ENCODE results near the gene TBC1D14.
A peak's percentile ranks its signal among the peaks of the same experiment; 100 is the strongest.

Gene TBC1D14

DNA sequence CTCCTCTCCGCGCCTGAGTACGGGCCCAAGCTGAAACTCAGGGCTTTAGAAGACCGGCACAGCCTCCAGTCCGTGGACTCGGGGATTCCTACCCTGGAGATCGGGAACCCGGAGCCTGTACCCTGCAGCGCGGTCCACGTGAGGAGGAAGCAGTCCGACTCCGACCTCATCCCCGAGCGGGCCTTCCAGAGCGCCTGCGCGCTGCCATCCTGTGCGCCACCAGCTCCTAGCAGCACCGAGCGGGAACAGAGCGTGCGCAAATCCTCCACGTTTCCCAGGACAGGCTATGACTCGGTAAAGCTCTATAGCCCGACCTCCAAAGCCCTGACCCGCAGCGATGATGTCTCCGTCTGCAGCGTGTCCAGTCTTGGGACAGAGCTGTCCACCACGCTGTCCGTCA lies 13.9 kb downstream of the TBC1D14 start:
- no peak overlapping the region for H3K4me3 Mint-ChIP-seq
- DNase-seq (ENCODE audit: low spot score): no peak
- no peaks in the 10 kb centered on the region for H3K9me3 Mint-ChIP-seq
- peaks cover 36% of the 10 kb centered on the region for H3K36me3 Mint-ChIP-seq (ENCODE audit: low read depth)
- H3K27me3 Mint-ChIP-seq (ENCODE audit: low read depth): no peaks in the 10 kb centered on the region
- H3K27ac Mint-ChIP-seq: no peak overlapping the region
- peaks cover 51% of the 10 kb centered on the region for H3K4me1 Mint-ChIP-seq (ENCODE audit: low read depth)

- peaks cover 51% of the 10 kb centered on the region for H3K4me1 Mint-ChIP-seq (ENCODE audit: low read depth)
- no peak for DNase-seq (ENCODE audit: low spot score)
- H3K27ac Mint-ChIP-seq: peak overlapping the region; percentile 8
These were observed 14.7 kb downstream of the TBC1D14 start for GRCh38 chr4:6924361-6924779.

DNA sequence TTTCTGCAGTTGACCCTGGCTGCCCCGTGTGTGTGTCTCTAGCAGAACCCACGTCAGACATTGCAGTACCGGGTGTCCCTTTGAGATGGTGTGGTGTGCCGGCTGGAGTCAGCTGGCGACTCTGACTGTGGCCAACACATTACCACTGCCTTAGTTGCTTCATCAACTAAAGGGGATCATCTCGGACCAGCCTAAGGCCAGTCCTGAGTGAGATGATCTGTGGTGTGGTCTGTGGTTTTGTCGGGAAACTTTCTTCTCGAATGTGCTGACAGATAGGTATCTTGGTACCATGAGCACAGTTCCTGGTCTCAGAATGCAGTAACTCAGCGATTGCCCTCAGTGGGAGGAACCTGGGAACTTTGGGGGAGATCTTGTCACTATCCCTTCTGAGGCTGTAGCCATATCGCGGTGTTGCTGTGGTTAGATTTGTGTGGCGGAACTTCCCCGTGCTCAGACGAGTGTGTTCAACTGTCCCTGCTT lies 15.8 kb downstream of the TBC1D14 start:
- H3K27ac Mint-ChIP-seq: peak overlapping the region; percentile 58
- no peaks in the 10 kb centered on the region for H3K9me3 Mint-ChIP-seq
- peak; percentile 54 for DNase-seq (ENCODE audit: low spot score)
- no peaks in the 10 kb centered on the region for H3K27me3 Mint-ChIP-seq (ENCODE audit: low read depth)
- peak overlapping the region; percentile 71 for H3K4me3 Mint-ChIP-seq
- peaks cover 51% of the 10 kb centered on the region for H3K4me1 Mint-ChIP-seq (ENCODE audit: low read depth)
- H3K36me3 Mint-ChIP-seq (ENCODE audit: low read depth): peaks cover 45% of the 10 kb centered on the region

More at GRCh38 chr4:6924361-6924779, 14.7 kb downstream of the TBC1D14 start:
- no peaks in the 10 kb centered on the region for H3K27me3 Mint-ChIP-seq (ENCODE audit: low read depth)
- peaks cover 41% of the 10 kb centered on the region for H3K36me3 Mint-ChIP-seq (ENCODE audit: low read depth)
- H3K4me3 Mint-ChIP-seq: peak overlapping the region; percentile 27
- H3K9me3 Mint-ChIP-seq: no peaks in the 10 kb centered on the region

DNA sequence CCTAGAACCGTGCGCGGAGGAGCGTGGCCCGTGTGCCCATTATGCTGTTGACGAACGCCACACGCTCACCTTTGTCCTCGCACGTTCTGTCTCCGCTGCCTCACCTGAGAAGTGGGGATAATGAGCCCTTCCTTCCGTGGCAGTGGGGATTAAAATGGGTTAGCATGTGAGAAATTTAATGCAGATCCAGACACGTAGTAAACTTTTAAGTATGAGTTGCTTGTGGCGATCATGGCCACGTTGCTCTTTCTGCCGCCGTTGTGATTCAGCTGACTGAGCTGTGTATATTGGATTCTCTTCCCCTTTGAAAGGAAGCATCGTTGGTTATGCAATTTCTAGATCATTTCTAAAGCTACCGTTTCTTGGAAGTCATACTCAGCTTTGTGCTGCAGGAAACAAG lies 16.5 kb downstream of the TBC1D14 start:
- Mint-ChIP-seq H3K4me3 (peak overlapping the region; percentile 71), H3K4me1 (ENCODE audit: low read depth) (peaks cover 48% of the 10 kb centered on the region), H3K27me3 (ENCODE audit: low read depth) (no peaks in the 10 kb centered on the region), H3K36me3 (ENCODE audit: low read depth) (peaks cover 45% of the 10 kb centered on the region), H3K9me3 (no peaks in the 10 kb centered on the region), H3K27ac (peak overlapping the region; percentile 58)
- DNase-seq (ENCODE audit: low spot score): no peak

GRCh38 chr4:6926681-6927478 lies 17.3 kb downstream of the TBC1D14 start:
- Mint-ChIP-seq H3K4me3 (peak overlapping the region; percentile 71), H3K27me3 (ENCODE audit: low read depth) (no peaks in the 10 kb centered on the region), H3K4me1 (ENCODE audit: low read depth) (peaks cover 50% of the 10 kb centered on the region), H3K36me3 (ENCODE audit: low read depth) (peaks cover 49% of the 10 kb centered on the region), H3K27ac (peak overlapping the region; percentile 58), H3K9me3 (no peaks in the 10 kb centered on the region)
- DNase-seq (ENCODE audit: low spot score): peak; percentile 45

- Mint-ChIP-seq H3K27ac (no peak overlapping the region), H3K4me3 (no peak overlapping the region), H3K4me1 (ENCODE audit: low read depth) (peaks cover 48% of the 10 kb centered on the region)
These were observed 18.5 kb downstream of the TBC1D14 start for GRCh38 chr4:6928081-6928480.

DNA sequence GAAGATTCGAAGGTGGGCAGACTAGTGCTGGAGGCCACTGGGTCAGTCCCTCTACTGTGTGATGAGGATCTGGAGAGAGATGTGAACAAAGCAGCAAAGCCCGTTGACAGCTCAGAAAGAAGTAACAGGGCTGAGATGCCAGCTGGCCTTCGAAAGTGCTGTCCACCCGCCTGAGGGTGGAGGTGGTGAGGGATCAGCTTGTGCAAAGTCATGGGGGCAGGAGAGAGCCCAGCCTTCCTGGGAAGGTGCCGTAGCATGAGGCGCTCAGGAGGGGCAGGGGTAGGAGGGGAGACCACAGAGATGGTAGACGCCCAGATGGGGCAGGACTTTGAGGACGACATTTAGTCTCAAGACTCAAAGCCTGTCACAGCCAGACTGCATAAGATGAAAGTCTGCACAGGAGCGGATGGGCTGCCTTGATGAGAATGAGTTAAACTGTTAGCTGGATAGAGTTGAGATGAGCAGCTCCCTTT lies 19.7 kb downstream of the TBC1D14 start:
- Mint-ChIP-seq H3K36me3 (ENCODE audit: low read depth) (peaks cover 49% of the 10 kb centered on the region), H3K4me1 (ENCODE audit: low read depth) (peaks cover 53% of the 10 kb centered on the region), H3K27ac (no peak overlapping the region), H3K4me3 (no peak overlapping the region), H3K9me3 (no peaks in the 10 kb centered on the region), H3K27me3 (ENCODE audit: low read depth) (no peaks in the 10 kb centered on the region)
- DNase-seq (ENCODE audit: low spot score): no peak

More at GRCh38 chr4:6928081-6928480, 18.5 kb downstream of the TBC1D14 start:
- no peaks in the 10 kb centered on the region for H3K27me3 Mint-ChIP-seq (ENCODE audit: low read depth)
- peaks cover 49% of the 10 kb centered on the region for H3K36me3 Mint-ChIP-seq (ENCODE audit: low read depth)
- DNase-seq (ENCODE audit: low spot score): no peak
- no peaks in the 10 kb centered on the region for H3K9me3 Mint-ChIP-seq

GRCh38 chr4:6929812-6930464 lies 20.3 kb downstream of the TBC1D14 start:
- Mint-ChIP-seq H3K4me3 (no peak overlapping the region), H3K36me3 (ENCODE audit: low read depth) (peaks cover 49% of the 10 kb centered on the region), H3K9me3 (no peaks in the 10 kb centered on the region), H3K4me1 (ENCODE audit: low read depth) (peaks cover 49% of the 10 kb centered on the region), H3K27ac (no peak overlapping the region), H3K27me3 (ENCODE audit: low read depth) (no peaks in the 10 kb centered on the region)
- no peak for DNase-seq (ENCODE audit: low spot score)

GRCh38 chr4:6932475-6932874 lies 22.8 kb downstream of the TBC1D14 start:
- Mint-ChIP-seq H3K27me3 (ENCODE audit: low read depth) (no peaks in the 10 kb centered on the region), H3K4me1 (ENCODE audit: low read depth) (peaks cover 26% of the 10 kb centered on the region), H3K27ac (no peak overlapping the region), H3K9me3 (no peaks in the 10 kb centered on the region), H3K4me3 (no peak overlapping the region), H3K36me3 (ENCODE audit: low read depth) (peaks cover 46% of the 10 kb centered on the region)
- DNase-seq (ENCODE audit: low spot score): no peak

- no peak for DNase-seq (ENCODE audit: low spot score)
- Mint-ChIP-seq H3K27ac (no peak overlapping the region), H3K27me3 (ENCODE audit: low read depth) (no peaks in the 10 kb centered on the region), H3K36me3 (ENCODE audit: low read depth) (peaks cover 46% of the 10 kb centered on the region), H3K4me1 (ENCODE audit: low read depth) (peaks cover 22% of the 10 kb centered on the region), H3K9me3 (no peaks in the 10 kb centered on the region), H3K4me3 (no peak overlapping the region)
These were observed 23.3 kb downstream of the TBC1D14 start for GRCh38 chr4:6932918-6933317.

DNA sequence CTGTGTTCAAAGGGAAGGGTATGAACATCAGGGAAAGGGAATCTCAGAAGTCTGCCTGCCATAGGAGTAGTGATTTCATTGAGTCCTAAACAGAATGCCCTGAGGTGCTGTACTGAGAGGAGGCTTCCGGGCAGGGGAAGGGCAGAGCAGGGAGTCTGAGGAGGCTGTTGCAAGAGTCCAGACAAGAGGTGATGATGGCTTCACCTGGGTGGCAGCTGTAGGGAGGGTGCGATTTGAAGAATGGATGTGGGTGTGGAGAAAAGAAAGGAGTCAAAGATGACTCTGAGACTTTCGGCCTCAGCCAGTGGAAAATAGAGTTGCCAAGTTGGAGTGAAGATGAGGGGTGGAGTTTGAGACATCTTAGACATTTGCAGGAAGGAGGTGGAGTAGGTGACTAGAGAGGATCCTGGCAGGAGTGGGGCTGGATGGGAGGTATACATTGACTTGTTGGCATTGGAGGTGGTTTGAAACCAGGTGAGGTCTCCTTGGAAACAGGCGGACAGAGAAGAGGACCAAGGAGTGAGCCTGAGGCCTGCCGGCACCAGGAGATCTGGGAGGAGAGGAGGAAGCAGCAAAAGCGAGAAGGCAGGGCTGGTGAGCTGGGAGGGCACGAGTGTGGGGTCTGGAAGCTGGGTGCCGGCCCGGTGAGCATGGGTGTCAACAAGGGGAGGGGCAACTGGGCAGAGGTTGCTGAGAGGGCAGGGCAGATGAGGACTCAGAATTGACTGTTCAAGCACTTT lies 24.2 kb downstream of the TBC1D14 start:
- Mint-ChIP-seq H3K9me3 (no peaks in the 10 kb centered on the region), H3K4me3 (no peak overlapping the region), H3K27me3 (ENCODE audit: low read depth) (no peaks in the 10 kb centered on the region), H3K4me1 (ENCODE audit: low read depth) (peaks cover 19% of the 10 kb centered on the region), H3K27ac (peak overlapping the region; percentile 43), H3K36me3 (ENCODE audit: low read depth) (peaks cover 46% of the 10 kb centered on the region)
- no peak for DNase-seq (ENCODE audit: low spot score)

GRCh38 chr4:6935965-6936364 lies 26.3 kb downstream of the TBC1D14 start:
- Mint-ChIP-seq H3K4me1 (ENCODE audit: low read depth) (peaks cover 22% of the 10 kb centered on the region), H3K27ac (no peak overlapping the region)

GRCh38 chr4:6937201-6937600 lies 27.6 kb downstream of the TBC1D14 start:
- no peaks in the 10 kb centered on the region for H3K27me3 Mint-ChIP-seq (ENCODE audit: low read depth)
- H3K4me1 Mint-ChIP-seq (ENCODE audit: low read depth): peaks cover 28% of the 10 kb centered on the region
- no peak overlapping the region for H3K27ac Mint-ChIP-seq
- no peaks in the 10 kb centered on the region for H3K9me3 Mint-ChIP-seq
- no peak for DNase-seq (ENCODE audit: low spot score)
- H3K4me3 Mint-ChIP-seq: no peak overlapping the region
- H3K36me3 Mint-ChIP-seq (ENCODE audit: low read depth): peaks cover 31% of the 10 kb centered on the region

More at GRCh38 chr4:6935965-6936364, 26.3 kb downstream of the TBC1D14 start:
- no peaks in the 10 kb centered on the region for H3K9me3 Mint-ChIP-seq
- H3K27me3 Mint-ChIP-seq (ENCODE audit: low read depth): no peaks in the 10 kb centered on the region
- peaks cover 39% of the 10 kb centered on the region for H3K36me3 Mint-ChIP-seq (ENCODE audit: low read depth)
- DNase-seq (ENCODE audit: low spot score): no peak
- no peak overlapping the region for H3K4me3 Mint-ChIP-seq

GRCh38 chr4:6937754-6938153 lies 28.1 kb downstream of the TBC1D14 start:
- H3K27ac Mint-ChIP-seq: no peak overlapping the region
- H3K36me3 Mint-ChIP-seq (ENCODE audit: low read depth): peaks cover 32% of the 10 kb centered on the region
- no peak for DNase-seq (ENCODE audit: low spot score)
- H3K4me3 Mint-ChIP-seq: no peak overlapping the region
- H3K27me3 Mint-ChIP-seq (ENCODE audit: low read depth): no peaks in the 10 kb centered on the region
- H3K4me1 Mint-ChIP-seq (ENCODE audit: low read depth): peaks cover 33% of the 10 kb centered on the region
- no peaks in the 10 kb centered on the region for H3K9me3 Mint-ChIP-seq
